Measurements from ENCODE around the gene SNRPA.

SNRPA gene

DNA sequence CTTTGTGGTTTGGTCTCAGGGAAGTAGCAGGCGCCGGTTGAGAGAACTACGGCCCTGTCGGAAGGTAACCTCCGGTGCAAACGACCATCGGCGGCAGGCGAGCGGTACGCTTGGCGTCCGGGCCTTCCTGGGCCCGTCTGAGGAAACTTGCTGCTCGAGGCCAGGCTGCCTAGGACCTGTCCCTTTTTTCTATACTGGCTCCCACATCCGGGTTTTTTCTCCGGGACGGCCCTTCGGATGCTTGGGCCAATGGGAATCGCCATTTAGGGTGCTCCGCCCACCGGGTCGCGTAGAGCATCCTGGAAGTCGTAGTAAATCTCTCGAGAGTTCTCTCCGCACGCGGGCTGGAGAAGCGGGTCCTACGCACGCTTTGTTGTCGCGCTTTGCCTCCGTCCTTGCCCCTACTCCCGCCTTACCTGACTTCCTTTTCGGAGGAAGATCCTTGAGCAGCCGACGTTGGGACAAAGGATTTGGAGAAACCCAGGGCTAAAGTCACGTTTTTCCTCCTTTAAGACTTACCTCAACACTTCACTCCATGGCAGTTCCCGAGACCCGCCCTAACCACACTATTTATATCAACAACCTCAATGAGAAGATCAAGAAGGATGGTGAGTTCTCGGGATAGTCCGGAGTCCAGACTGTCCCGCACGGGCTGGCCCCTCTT, at the start of gene SNRPA:
TSS of gene SNRPA (plus strand) at position 330 of the 664 bp plus-strand sequence. CDS start at position 536, 206 bp downstream.
- DNase-seq: peak; percentile 97

DNA sequence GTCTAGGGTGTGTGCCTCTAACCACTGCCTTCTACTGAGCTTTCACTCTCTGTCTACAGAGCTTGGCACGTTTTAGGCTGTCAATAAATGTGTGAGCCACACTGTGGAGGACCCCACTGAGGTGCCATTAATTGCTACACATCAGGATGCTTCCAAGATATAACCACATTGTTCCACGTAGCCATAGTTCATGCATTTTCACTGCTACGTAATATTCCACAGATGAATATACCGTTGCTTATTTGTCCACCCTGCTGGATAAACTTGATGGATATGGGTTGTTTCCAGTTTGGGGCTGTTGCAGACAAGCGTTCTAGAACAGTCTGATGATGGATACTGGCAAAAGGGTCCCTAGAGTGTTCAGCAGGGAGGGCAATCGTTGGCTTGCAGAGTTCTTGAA, 49.2 kb upstream of the SNRPA start:
- no peak for DNase-seq

DNA sequence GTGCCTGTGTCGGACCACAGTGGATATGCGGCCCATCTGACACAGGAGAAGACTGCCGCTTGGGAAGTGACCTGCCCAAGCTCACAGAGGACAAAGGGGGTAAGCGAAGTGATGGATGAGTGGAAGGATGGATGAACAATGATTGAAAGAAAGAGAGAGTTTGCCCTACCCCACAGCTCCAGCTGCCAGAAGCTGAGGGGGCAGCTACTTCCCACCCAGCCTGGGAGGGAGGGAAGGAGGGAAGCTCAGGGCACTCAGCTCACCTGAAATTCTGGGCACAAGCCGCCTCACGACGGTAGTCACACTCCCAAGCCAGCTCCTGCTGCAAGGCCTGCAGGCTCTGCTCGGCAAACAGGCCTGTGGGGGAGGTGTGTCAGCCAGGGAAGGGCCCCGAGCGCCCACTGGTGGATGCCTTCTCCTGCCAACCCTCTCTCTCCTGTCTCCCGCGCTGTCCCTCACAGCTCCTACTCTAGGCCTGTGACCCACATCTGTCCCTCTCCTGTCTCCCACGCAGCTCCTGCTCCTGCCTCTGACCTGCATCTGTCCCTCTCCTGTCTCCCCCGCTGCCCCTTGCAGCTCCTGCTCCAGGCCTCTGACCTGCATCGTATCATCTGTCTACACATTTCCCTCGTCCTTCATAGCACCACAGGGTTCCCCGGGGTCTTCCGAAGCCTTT, 48.5 kb upstream of the SNRPA start:
- no peak for DNase-seq

DNA sequence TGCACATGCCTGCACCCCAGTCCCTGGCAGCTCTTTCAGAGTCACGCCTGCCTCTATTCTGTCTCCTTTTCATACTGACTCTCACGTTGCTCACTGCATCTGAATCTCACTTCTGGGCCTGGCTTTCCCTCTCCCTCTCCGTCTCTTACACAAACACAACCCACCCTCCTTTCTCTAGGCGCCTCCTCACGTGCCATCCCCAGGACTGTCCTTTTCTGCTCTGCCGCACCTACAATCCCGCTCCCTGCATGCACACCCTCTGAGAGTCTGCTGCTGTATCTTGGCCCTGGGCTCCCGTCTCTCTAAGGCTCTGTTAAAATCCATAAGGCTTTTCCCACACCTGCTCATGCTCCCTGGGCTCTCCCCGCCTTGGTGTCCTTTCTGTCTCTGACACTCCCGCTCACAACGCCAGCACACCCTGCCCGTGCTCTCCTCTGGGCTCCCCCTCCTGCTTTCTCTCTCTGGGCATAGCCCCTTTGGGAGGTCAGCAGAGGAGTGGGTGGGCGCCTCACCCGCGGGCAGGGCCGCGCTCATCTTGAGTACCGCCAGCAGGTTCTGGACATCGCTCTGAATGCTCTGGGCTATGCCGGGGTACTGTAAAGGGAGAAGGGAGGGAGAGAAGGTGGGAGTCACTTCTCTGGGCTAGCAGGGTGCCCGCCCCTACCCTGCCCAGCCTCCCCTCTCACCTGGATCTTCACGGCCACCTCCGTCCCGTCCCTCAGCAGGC, 47.8 kb upstream of the SNRPA start:
- no peak for DNase-seq

DNA sequence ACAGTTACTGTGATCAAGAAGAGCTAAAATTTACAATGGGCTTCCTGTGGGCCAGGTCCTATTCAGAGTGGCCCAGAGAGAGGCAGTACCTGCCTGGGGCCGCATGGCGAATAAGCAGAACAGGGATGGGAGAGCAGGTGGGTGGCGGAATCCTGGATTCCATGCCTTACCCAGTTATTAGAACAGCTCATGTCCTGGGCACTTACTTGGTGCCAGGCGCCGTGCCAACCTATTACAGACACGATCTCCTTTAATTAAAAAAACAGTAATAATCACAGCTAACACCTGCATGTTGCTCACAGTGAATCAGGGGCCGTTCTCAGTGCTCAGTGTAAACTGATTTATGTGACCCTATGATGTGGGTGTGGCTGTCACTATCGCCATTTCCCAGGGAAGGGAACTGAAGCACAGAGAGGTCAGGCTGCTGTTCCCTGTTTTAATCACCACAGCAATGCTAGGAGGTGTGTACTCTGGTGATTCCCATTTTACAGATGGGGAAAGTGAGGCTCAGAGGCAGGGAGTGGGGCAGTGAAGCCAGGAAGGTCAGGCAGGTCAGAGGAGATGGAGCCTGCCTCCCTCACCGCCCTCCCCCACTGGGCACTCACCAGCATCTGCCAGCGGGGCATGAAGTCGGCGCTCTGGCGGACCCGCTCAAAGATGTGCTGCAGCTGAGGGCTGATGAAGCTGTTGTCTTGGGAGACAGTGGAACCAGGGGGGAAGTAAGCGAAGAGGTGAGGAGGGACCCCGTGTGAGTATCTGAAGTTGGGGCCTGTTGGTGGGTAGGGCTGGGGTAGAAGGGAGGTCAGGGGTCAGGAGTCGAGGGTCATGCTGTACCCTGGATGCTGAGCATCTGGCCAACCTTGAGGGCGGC, 46.3 kb upstream of the SNRPA start:
- DNase-seq: no peak

DNA sequence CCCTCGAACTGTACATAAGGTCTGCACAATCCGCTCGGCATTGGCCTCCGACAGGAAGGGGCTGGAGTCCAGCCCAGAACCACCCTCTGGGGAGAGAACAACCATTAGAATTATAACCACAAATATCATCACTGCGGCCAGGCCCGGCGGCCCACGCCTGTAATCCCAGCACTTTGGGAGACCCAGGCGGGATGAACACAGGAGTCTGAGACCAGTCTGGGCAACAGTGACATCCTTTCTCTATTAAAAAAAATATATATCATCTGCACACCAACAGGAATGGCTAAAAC, 45.7 kb upstream of the SNRPA start:
- DNase-seq: no peak

DNA sequence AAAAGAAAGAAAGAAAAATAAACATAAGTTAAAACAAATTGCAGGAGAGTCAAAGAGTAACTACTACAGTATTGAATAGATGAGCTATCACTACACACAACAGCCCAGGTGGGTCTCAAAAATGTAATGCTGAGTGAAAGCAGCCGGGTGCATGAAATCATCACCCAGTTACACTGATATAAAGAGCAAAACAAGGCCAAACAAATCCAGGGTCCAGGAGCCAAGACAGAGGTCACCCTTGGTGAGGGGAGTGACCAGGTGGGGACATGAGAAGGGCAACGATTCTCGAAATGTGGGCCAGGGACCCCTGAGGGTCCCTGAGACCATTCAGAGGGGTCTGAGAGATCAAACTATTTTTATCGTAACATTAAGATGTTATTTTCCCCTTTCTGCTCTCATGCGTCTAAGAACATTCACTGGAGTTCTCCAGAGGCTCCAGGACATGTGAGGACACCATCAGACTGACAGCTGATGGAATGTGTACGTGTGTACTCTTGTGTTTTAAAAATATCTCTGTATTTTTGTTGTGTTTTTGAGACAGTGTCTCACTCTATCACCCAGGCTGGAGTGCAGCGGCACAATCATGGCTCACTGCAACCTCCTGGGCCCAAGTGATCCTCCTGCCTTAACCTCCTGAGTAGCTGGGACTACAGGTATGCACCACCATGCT, 44.9 kb upstream of the SNRPA start:
- DNase-seq: no peak

DNA sequence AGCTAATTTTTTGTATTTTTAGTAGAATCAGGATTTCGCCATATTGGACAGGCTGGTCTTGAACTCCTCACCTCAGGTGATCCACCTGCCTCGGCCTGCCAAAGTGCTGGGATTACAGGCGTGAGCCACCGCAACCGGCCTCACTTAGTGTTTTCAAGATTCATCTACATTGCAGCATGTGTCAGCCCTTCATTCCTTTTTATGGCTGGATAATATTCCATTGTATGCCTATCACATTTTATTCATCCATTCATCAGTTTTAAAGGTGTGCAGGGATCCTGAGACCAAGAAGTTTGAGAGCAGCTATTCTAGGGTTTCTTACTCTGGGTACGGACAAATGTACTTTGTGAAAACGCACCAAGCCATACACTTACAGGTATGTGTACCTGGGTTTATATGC, 43.4 kb upstream of the SNRPA start:
- DNase-seq: no peak

DNA sequence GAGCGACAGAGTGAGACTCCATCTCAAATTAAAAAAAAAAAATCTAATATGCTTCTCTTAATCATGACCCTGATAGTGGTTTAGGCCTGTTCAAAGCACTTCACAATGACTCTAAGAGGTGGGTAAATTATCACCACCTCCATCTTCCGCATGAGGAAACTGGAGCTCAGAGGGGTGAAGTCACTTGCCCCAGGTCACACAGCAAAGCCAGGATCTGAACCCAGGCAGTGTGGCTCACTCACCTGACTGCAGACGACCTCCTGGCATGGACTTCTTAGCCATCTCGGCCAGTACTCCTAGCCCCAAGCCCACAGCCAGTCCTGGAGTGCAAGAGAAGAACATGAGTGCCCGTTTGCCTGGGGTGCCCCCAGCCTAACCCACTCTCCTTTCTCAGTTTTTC, 41.2 kb upstream of the SNRPA start:
- DNase-seq: no peak

DNA sequence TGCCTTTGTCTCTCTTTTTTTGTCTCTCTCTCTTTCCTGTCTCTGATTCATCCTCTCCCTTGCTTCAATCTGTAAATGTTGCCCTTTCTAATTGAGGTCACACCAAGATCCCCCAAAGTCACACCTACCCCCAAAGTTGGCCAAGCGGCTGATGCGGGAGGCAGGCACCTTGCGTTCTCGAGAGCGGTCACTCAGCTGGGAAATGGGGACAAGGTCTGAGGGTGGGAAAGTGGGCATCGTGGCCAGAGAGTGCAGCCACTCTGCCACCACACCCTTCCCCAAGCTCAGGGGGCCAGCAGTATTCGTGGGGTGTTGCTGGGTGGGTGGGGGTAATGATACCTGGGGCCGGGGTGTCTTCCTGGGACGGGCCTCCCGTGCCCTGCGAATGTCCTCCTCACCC, 37.1 kb upstream of the SNRPA start:
- no peak for DNase-seq

DNA sequence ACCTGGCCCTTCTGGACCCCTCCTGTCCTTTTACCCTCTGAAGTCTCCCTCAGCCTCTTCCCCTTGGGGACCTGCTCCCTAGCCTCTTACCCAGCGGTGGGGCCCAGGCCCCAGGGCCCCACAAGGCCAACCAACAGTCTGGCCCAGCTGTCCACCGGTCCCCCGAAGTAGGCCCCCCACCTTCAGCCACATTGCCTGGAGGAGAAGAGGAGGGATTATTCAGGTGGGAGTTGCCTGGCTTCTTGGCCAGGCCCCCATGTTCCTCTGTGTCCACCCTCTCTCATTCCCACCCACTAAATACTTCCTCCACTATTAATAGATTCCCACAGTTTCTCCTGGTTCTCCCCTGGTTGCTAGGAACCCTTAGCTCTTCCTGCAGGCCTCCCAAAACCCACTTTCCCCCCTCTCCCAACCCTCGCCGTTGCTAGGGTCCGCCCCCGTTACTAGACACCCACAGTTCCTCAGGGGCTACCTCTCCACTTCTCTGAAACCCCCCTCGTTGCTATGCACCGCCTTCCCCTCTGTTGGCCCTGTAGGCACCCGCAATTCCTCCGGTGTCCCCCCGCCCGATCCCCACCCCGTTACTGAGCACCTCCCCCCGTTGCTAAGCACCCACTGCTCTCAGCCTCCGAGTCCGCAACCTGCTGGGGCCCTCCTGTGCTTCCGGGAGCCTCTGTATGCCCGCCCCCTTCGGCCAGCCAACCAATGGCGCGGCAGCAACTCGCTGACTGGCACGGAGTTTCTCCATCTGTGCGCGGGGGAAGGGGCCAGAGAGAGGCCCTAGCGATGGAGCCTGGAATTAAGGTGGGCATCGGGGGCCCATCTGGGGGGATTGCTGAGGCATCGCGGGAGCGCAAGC, 36.3 kb upstream of the SNRPA start:
- peak; percentile 97 for DNase-seq

DNA sequence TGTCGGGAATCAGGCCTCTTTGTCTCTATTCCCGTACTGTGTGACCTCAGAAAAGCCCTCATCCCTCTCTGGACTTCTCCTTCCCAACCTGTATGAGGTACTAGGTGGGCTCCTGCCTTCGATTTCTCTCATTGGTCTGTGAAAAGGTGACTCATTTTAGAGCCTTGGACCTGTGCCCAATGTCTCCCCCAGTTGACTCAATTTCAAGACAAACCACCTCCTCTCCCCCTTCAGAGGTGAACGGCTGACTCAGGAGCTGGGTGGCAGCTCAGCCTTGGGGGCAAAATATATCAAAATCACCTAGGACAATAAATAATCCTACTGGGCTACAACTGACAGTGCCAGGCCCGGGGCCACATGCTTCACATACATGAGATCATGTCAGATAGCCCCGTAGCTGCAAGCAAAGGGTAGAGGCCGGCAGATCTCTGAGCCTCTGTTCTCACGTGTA, 34.9 kb upstream of the SNRPA start:
- peak; percentile 83 for DNase-seq

DNA sequence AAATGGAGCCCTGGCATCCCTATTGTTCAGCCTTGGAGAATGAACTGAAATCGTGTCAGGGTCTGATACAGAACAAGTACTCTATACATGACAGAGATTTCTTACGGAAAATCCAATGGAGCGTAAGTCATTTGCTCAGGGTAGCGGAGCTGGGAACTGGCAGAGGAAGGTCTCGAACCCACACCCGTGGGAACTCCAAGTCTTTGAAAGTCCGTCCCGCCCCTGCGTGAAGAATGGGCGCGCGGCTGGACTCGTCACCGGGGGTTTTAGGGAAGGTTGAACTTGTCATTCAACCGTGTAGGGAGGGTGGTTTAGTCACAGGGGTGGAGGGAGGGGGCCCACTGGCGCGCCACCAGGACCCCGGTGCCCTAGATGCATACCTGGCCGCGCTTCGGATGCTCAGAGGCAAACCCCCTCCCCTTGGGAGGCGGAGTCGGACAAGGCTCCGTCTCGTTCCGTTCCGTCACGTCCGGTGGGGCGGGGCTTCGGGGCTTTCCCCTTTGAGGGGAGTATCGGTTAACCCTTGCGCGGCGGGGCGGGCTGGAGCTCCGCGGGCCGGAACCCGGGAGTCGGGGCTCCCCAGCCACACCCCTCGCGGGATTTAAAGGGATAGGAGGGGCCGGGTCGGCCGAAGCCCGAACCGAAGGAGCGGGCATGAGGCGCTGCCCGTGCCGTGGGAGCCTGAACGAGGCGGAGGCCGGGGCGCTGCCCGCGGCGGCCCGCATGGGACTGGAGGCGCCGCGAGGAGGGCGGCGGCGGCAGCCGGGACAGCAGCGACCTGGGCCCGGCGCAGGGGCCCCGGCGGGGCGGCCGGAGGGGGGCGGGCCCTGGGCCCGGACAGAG, 34.3 kb upstream of the SNRPA start, which contains the start of the genes COQ8B and ITPKC:
TSS of gene COQ8B (minus strand) at position 405 of the 843 bp plus-strand sequence. CDS start 2,254 bp downstream, outside the sequence.
TSS of gene ITPKC (plus strand) at position 631 of the 843 bp plus-strand sequence. CDS start at position 655, 24 bp downstream.
- DNase-seq: peak; percentile 96

DNA sequence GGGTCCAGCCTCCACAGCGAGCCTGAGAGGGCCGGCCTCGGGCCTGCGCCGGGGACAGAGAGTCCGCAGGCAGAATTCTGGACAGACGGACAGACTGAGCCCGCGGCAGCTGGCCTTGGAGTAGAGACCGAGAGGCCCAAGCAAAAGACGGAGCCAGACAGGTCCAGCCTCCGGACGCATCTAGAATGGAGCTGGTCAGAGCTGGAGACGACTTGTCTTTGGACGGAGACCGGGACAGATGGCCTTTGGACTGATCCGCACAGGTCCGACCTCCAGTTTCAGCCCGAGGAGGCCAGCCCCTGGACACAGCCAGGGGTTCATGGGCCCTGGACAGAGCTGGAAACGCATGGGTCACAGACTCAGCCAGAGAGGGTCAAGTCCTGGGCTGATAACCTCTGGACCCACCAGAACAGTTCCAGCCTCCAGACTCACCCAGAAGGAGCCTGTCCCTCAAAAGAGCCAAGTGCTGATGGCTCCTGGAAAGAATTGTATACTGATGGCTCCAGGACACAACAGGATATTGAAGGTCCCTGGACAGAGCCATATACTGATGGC, 33.6 kb upstream of the SNRPA start:
- DNase-seq: no peak

DNA sequence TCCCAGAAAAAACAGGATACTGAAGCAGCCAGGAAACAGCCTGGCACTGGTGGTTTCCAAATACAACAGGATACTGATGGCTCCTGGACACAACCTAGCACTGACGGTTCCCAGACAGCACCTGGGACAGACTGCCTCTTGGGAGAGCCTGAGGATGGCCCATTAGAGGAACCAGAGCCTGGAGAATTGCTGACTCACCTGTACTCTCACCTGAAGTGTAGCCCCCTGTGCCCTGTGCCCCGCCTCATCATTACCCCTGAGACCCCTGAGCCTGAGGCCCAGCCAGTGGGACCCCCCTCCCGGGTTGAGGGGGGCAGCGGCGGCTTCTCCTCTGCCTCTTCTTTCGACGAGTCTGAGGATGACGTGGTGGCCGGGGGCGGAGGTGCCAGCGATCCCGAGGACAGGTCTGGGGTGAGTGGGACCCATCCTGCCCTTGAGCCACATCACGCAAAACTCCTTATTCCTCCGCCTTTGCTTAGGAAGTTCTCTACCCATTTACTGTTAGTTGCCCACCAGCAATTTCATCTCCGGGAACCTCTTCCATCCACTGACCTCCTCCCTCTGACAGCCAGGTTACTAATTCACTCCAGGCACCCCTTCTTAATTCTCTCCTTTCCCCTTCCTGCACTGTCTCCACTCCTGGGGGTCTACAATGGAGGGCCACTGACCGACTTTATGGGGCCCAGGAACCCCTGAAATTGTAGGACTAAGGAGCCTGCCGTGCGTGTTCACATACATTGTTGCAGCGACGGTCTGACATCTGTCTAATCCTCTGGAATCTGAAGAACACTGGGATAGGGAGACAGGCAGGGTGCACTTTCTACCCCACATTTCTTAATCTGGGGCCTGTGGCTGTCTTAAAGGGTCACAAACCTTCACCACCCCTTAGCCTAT, 32.9 kb upstream of the SNRPA start:
- no peak for DNase-seq

DNA sequence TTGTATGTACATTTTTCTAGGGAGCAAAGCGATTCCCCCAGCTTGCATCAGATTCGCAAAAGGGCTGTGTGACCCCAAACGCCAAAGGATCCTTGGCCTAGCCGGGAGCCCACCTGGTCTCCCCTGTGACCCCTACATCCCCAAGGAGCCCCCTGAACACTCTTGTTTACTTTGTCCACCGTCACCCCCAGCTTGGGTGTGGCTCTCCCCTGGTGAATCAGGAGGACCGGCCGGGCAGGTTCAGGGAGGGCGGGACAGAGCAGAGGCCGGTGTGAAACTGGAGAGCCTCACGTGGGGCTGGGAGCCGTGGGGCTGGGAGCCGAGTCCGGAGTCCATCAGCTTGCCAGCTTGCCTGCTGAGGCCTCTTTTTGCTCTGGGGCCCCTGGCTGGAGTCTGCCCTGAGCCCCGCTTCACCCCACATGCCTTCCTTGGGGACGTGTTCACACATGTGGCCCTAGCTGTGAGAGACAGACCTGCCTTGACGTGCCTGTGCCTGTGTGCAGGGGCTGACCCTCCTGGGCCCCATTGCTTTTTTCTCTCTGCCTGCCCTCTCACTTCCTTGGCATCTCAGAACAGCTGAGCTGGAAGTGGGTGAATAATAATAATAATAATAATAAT, 32.1 kb upstream of the SNRPA start:
- DNase-seq: peak; percentile 56

DNA sequence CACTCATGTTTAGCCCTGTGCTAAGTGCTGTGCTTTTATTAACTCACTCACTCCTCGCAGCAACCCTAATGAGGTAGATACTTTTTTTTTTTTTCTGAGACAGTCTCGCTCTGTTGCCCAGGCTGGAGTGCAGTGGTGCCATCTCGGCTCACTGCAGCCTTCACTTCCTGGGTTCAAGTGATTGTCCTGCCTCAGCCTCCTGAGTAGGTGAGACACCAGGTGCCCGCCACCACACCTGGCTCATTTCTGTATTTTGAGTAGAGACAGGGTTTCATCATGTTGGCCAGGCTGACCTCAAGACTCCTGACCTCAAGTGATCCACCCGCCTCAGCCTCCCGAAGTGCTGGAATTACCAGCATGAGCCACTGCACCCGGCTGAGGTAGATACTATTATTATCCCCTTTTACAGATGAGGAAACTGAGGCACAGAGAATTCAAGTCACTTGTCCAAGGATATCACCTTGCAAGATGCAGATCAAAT, 31.5 kb upstream of the SNRPA start:
- no peak for DNase-seq

DNA sequence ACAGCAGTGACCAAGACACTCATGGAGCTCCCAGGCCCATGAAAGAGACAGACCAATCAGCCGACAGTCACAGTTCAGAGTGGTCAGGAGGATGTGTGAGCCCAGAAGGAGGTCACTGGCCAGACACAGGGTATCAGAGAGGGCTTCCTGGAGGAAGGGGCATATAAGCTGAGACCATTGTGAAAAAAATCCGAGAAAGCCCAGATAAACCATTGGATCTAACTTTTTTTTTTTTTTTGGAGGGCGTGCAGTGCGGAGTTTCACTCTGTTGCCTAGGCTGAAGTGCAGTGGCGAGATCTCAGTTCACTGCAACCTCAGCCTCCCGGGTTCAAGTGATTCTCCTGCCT, 29.9 kb upstream of the SNRPA start:
- no peak for DNase-seq
